Dedifferentiated amniotic fluid mesenchymal stem cell (primary cell): ENCODE measurements around the gene OVCA2.

Source experiments
- DNase-seq: peaks from one replicate; pipeline ENCODE4 v3.0.0-alpha.2; 2016; ENCODE audit errors: extremely low spot score

OVCA2 gene

GRCh38 chr17:2064980-2065785, 23.4 kb downstream of the OVCA2 start:
- no peak for DNase-seq

GRCh38 chr17:2065949-2066400, 24.2 kb downstream of the OVCA2 start:
- DNase-seq, result no peak

GRCh38 chr17:2067048-2067561, 25.3 kb downstream of the OVCA2 start:
- no peak for DNase-seq

- no peak for DNase-seq
Observed at GRCh38 chr17:2067608-2068024, 25.8 kb downstream of the OVCA2 start.

GRCh38 chr17:2068031-2068518, 26.3 kb downstream of the OVCA2 start:
- DNase-seq, result no peak

- no peak for DNase-seq
Observed at GRCh38 chr17:2068519-2069051, 26.8 kb downstream of the OVCA2 start.

- DNase-seq, result no peak
Observed at GRCh38 chr17:2070241-2071023, 28.6 kb downstream of the OVCA2 start.

- no peak for DNase-seq
Observed at GRCh38 chr17:2071024-2071385, 29.2 kb downstream of the OVCA2 start.

- no peak for DNase-seq
Observed at GRCh38 chr17:2071455-2072281, 29.8 kb downstream of the OVCA2 start.

- DNase-seq, result no peak
Observed at GRCh38 chr17:2074919-2075318, 33.1 kb downstream of the OVCA2 start.

GRCh38 chr17:2075336-2076086, 33.7 kb downstream of the OVCA2 start:
- no peak for DNase-seq

GRCh38 chr17:2076087-2076984, 34.5 kb downstream of the OVCA2 start:
- no peak for DNase-seq

- no peak for DNase-seq
Observed at GRCh38 chr17:2077040-2077439, 35.2 kb downstream of the OVCA2 start.

- no peak for DNase-seq
Observed at GRCh38 chr17:2081564-2081963, 39.7 kb downstream of the OVCA2 start.

- DNase-seq, result no peak
Observed at GRCh38 chr17:2082003-2082781, 40.4 kb downstream of the OVCA2 start.

- no peak for DNase-seq
Observed at GRCh38 chr17:2083613-2084035, 41.8 kb downstream of the OVCA2 start.

GRCh38 chr17:2084036-2084765, 42.4 kb downstream of the OVCA2 start:
- peak; percentile 30 for DNase-seq
